ENCODE results near the gene FBXW8.

FBXW8 gene

GRCh38 chr12:117000316-117000715 lies 89.6 kb downstream of the FBXW8 start:
- no peak for TF ChIP-seq CTCF (IDR thresholded peaks at IDR 0.05; ENCODE audit: extremely low read depth, missing control alignments)

DNA sequence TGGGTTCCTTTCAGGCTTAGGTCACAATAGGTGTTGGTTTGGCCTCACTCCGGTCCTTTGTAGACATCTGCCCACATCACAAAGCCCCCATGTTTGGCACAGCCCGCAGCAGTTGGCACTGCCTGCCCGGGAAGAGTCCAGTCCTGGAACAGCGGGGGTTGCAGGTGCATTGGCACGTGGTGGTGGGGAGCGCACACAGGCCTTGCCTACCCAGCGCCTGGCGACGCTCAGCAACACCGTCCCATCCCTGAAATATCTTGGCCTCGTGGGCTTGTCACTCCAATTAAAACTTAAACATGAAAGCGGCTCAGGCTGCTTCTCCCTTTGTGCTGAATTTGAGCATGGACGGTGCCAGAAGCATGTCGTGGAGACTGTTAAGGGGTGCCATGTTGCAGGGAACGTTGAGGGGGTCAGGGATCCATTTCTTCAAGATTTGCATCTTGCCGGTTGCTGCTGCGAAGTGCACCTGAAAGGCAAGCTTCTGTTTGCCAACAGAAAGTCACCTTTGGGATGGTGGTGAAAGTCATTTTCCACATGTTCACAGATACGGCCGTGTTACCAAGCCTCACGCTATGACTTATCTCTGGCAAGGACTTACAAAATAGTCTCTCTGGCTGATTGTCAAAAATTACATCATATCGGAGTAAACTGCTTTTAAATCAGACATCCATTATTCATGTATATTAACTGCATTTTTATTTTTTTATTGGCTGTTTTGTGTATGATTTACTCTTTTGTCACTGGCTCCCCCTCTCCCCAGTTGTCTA lies 91.5 kb downstream of the FBXW8 start:
- no peak for DNase-seq (ENCODE audit: low spot score)
- TF ChIP-seq CTCF (IDR thresholded peaks at IDR 0.05; ENCODE audit: extremely low read depth, missing control alignments), result no peak

More at GRCh38 chr12:117000316-117000715, 89.6 kb downstream of the FBXW8 start:
- no peak for DNase-seq (ENCODE audit: low spot score)

DNA sequence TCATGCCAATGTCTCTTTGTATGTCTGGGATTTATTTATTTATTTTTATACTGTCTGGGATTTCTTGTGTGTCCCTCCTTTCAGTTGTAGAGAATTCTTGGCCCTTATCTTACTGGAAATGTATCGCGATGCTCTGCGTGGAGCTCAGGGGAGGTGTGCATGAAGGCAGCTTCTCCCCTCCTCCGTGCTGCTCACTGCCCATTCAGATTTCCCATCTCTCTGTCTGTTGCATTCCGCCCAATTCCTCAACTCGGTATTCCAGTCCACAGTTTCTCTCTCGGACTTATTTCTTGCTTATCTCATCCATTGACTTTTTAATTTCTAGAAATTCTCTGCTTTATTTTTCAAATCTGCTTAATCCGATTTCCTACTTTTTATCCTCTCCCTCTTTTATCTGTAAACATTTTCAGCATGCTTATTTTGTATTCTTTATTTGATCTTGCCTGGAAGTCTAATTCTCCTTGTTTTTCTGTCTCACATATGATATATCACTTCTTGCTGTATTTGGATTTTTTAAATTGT lies 93.2 kb downstream of the FBXW8 start:
- no peak for TF ChIP-seq CTCF (IDR thresholded peaks at IDR 0.05; ENCODE audit: extremely low read depth, missing control alignments)
- DNase-seq (ENCODE audit: low spot score), result no peak

- no peak for TF ChIP-seq CTCF (IDR thresholded peaks at IDR 0.05; ENCODE audit: extremely low read depth, missing control alignments)
- DNase-seq (ENCODE audit: low spot score), result no peak
Observed at GRCh38 chr12:117005417-117006046, 94.8 kb downstream of the FBXW8 start.

DNA sequence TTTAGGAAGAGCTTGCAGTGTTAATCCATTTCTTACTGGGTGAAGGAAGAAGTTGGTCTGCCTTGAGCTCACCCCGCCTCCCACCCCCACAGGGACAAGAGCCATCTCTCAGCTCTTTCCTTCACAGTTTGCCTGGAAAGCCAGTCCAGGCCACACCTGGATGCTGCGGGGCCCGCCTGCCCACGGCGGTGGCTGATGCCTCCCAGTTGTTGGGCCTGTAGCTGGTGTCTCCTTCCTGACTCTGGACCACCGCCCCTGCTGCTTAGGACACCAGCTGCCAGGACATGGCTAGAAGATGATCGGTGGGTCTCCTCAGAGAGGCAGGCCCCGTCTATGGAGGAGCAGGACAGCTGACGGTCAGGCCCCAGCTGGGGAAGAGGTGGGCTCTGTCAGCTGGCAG lies 95.6 kb downstream of the FBXW8 start:
- TF ChIP-seq CTCF (IDR thresholded peaks at IDR 0.05; ENCODE audit: extremely low read depth, missing control alignments), result no peak
- DNase-seq (ENCODE audit: low spot score), result no peak

DNA sequence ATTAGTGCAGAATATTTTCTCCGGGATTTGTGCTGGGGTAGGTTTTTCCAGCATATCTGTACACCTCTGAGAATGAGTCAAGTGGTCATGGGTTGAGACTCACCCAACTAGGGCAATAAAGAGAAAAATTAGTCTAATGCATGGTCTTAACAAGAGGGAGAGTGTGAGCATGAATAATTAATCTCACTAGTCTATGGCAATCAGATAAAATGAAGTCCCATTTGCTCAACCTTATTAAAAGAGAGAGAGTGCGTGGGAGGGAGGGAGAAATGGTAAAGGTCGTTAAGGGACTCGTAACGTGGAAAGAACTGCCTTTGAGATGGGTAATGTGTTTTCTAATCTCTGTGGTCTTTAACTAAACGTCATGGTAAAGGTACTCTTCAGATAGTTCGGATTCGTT lies 96.8 kb downstream of the FBXW8 start:
- no peak for DNase-seq (ENCODE audit: low spot score)
- no peak for TF ChIP-seq CTCF (IDR thresholded peaks at IDR 0.05; ENCODE audit: extremely low read depth, missing control alignments)

GRCh38 chr12:117009759-117010158 lies 99.0 kb downstream of the FBXW8 start:
- no peak for DNase-seq (ENCODE audit: low spot score)
- TF ChIP-seq CTCF (IDR thresholded peaks at IDR 0.05; ENCODE audit: extremely low read depth, missing control alignments), result no peak

Data from GM20000 (cell line).